ENCODE results near the gene CRIP2.

DNA sequence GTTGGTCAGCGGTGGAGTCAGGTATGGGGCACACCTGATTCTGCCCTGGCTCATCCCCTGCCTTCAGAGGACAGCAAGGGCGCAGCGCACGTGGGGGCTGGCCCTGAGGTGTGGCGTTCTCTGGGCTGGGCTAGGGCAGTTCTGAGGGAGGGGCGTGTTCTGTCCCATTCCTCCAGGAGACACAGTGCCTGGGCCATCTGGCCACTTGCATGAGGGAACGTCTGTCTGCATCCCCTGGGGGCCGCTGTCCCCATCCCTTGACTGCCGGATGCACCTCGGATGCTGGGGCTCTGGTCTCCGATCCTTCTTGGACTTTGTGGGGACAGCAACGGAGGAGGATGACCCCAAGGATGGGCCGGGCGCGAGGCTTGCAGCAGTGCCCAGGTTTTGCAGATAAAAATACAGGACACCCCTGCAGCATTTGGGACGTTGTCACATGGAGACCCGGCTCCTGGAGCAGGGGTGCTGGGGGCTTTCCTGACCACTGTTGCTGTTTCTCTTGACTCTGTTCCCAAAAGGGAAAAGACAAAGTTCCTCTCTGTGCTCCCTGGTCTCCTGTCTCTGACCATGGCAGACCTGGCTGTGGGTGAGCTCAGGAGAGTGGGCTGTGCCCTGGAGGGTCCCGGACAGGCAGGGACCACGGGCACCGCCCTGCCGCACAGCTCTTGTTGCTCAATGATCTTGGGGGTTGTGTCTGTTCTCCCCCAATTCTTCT is 48.0 kb upstream of the CRIP2 start:
- no peak for TF ChIP-seq POLR2A (IDR thresholded peaks at IDR 0.05)
- no peak for TF ChIP-seq CTCF (IDR thresholded peaks at IDR 0.05)
